WTC11 (cell line): Measurements from ENCODE around the gene ANKRD52. TPM values are rescaled to one million over a fixed set of nuclear protein-coding genes. Genes with fewer than 3 reads are reported as not detected.

Source experiments
- ATAC-seq: fragments of 200-7000 bp; cut with Tn5 transposase; 2 replicates; pipeline ENCODE4 v1.10.0; 2021; ENCODE audit warnings: mild to moderate bottlenecking, moderate library complexity
- CTCF ChIA-PET: fragments of 300-600 bp; sonication (Branson Sonifier 250); formaldehyde crosslinking; loops from one replicate; lab custom pipeline; 2021; ENCODE audit warnings: antibody characterized with exemption; lab: Charles Lee
- POLR2A ChIA-PET: fragments of 350-600 bp; sonication (Branson Sonifier 250); formaldehyde crosslinking; loops from one replicate; lab custom pipeline; 2021; ENCODE audit warnings: antibody characterized with exemption; lab: Charles Lee
- DNase-seq: peaks from one replicate; pipeline ENCODE4 v3.0.0; 2021; ENCODE audit warnings: low spot score
- H3K27ac Mint-ChIP-seq: 2 replicates; pipeline ENCODE4 v1.8.0; 2021; ENCODE audit warnings: mixed read lengths
- H3K27me3 Mint-ChIP-seq: 2 replicates; pipeline ENCODE4 v1.8.0; 2021; ENCODE audit warnings: low read depth, mild to moderate bottlenecking, moderate library complexity, mixed read lengths
- H3K36me3 Mint-ChIP-seq: 2 replicates; pipeline ENCODE4 v1.8.0; 2021; ENCODE audit warnings: mixed read lengths
- H3K4me1 Mint-ChIP-seq: 2 replicates; pipeline ENCODE4 v1.8.0; 2022; ENCODE audit warnings: mixed read lengths
- H3K4me3 Mint-ChIP-seq: 2 replicates; pipeline ENCODE4 v1.8.0; 2021; ENCODE audit warnings: mild to moderate bottlenecking, moderate library complexity, mixed read lengths
- H3K9me3 Mint-ChIP-seq: 2 replicates; pipeline ENCODE4 v1.8.0; 2021; ENCODE audit warnings: mixed read lengths
- AR ChIP-seq: fragments of 250-450 bp; sonication (Bioruptor Pico); IDR thresholded peaks from 2 replicates; pipeline ENCODE4 v1.9.0; 2021; ENCODE audit warnings: mild to moderate bottlenecking
- ATF6 ChIP-seq: sonication (generic); formaldehyde crosslinking; IDR thresholded peaks from 2 replicates; pipeline ENCODE4 v1.8.1; 2023; ENCODE audit warnings: mild to moderate bottlenecking, missing genetic modification reagents
- CBFB ChIP-seq: sonication (generic); formaldehyde crosslinking; IDR thresholded peaks from 2 replicates; pipeline ENCODE4 v1.8.1; 2022; ENCODE audit warnings: mild to moderate bottlenecking, low read depth, missing genetic modification reagents
- CTCF ChIP-seq: fragments of 200-600 bp; IDR thresholded peaks from 2 replicates; pipeline ENCODE4 v1.8.0; 2022; ENCODE audit warnings: antibody characterized with exemption
- FOXP4 ChIP-seq: sonication (generic); formaldehyde crosslinking; IDR thresholded peaks from 2 replicates; pipeline ENCODE4 v1.8.0; 2022; ENCODE audit warnings: mild to moderate bottlenecking, missing genetic modification reagents
- GRHL2 ChIP-seq: fragments of 250-450 bp; sonication (Bioruptor Pico); IDR thresholded peaks from 2 replicates; pipeline ENCODE4 v1.8.0; 2022; ENCODE audit warnings: mild to moderate bottlenecking, moderate library complexity; ENCODE audit not compliant: insufficient replicate concordance, severe bottlenecking
- GTF2I ChIP-seq: fragments of 250-450 bp; sonication (Bioruptor Pico); conservative IDR thresholded peaks from 2 replicates; pipeline ENCODE4 v1.4.0; 2021; ENCODE audit warnings: mild to moderate bottlenecking
- MAX ChIP-seq: sonication (generic); formaldehyde crosslinking; IDR thresholded peaks from 2 replicates; pipeline ENCODE4 v1.8.0; 2022; ENCODE audit warnings: mild to moderate bottlenecking, missing genetic modification reagents
- MYBL2 ChIP-seq: sonication (generic); formaldehyde crosslinking; IDR thresholded peaks from 2 replicates; pipeline ENCODE4 v1.8.1; 2023; ENCODE audit warnings: mild to moderate bottlenecking, moderate library complexity, missing genetic modification reagents
- NFYB ChIP-seq: sonication (generic); formaldehyde crosslinking; conservative IDR thresholded peaks from 2 replicates; pipeline ENCODE4 v1.8.0; 2022; ENCODE audit warnings: low read depth, missing genetic modification reagents
- OVOL2 ChIP-seq: fragments of 250-450 bp; sonication (Bioruptor Pico); IDR thresholded peaks from 2 replicates; pipeline ENCODE4 v1.9.0; 2021; ENCODE audit warnings: mild to moderate bottlenecking, borderline replicate concordance
- PRDM15 ChIP-seq: sonication (generic); formaldehyde crosslinking; IDR thresholded peaks from 2 replicates; pipeline ENCODE4 v1.8.0; 2022; ENCODE audit warnings: missing genetic modification reagents
- PREB ChIP-seq: sonication (generic); formaldehyde crosslinking; IDR thresholded peaks from 2 replicates; pipeline ENCODE4 v1.8.1; 2022; ENCODE audit warnings: mild to moderate bottlenecking, missing genetic modification reagents, moderate library complexity, borderline replicate concordance
- PRRX2 ChIP-seq: fragments of 250-450 bp; sonication (Bioruptor Pico); IDR thresholded peaks from 2 replicates; pipeline ENCODE4 v1.8.0; 2021; ENCODE audit warnings: mild to moderate bottlenecking
- ZNF425 ChIP-seq: fragments of 250-450 bp; sonication (Bioruptor Pico); conservative IDR thresholded peaks from 2 replicates; pipeline ENCODE4 v1.9.0; 2021; ENCODE audit warnings: mild to moderate bottlenecking
- total RNA-seq: library from RNA; stranded (reverse); gene quantifications from 3 replicates; pipeline ENCODE4 v1.2.3, GENCODE V29; 2021

Gene ANKRD52
- total RNA-seq, 1 experiment from 2014 or later = 41.2 TPM

- DNase-seq (no peak), ATAC-seq (no peak)
- CTCF ChIA-PET = interaction anchor here (0.9 to 1.5 kb wide), 5 partner anchors 13 to 83 kb away, joined by 4 to 11 read pairs (median 6); partner anchors contain the start of genes ANKRD52, COQ10A, RNF41 and SMARCC2
- H3K27ac Mint-ChIP-seq = no peak overlapping the region
- no peak overlapping the region for H3K4me3 Mint-ChIP-seq
- peaks cover 15% of the 10 kb centered on the region for H3K4me1 Mint-ChIP-seq
- H3K36me3 Mint-ChIP-seq = peaks cover 25% of the 10 kb centered on the region
- no peak for TF ChIP-seq CBFB (CRISPR knock-in tag)
- no peak for TF ChIP-seq MYBL2 (CRISPR knock-in tag)
- no peak for TF ChIP-seq NFYB (CRISPR knock-in tag)
- no peak for TF ChIP-seq GTF2I (CRISPR knock-in tag)
- no peak for TF ChIP-seq FOXP4 (CRISPR knock-in tag)
- TF ChIP-seq PRDM15 (CRISPR knock-in tag) = no peak
- TF ChIP-seq MAX (CRISPR knock-in tag) = no peak
- no peak for TF ChIP-seq OVOL2 (CRISPR knock-in tag)
- TF ChIP-seq PREB = no peak
- TF ChIP-seq PRRX2 (CRISPR knock-in tag) = no peak
- TF ChIP-seq ZNF425 (CRISPR knock-in tag) = no peak
- no peak for TF ChIP-seq CTCF
- H3K9me3 Mint-ChIP-seq = no peaks in the 10 kb centered on the region
- POLR2A ChIA-PET = interaction anchor here (0.6 to 2.3 kb wide), 2 partner anchors 20 to 491 kb away, joined by 3 to 7 read pairs; partner anchors contain the start of gene RNF41
- H3K27me3 Mint-ChIP-seq = no peaks in the 10 kb centered on the region
Measured at GRCh38 chr12:56202366-56202765, 55.8 kb downstream of the ANKRD52 start.

- ATAC-seq (peak; percentile 58), DNase-seq (no peak)
- peaks cover 2% of the 10 kb centered on the region; the same call in 1 of the 2 replicates for H3K36me3 Mint-ChIP-seq
- H3K27me3 Mint-ChIP-seq = no peaks in the 10 kb centered on the region
- no peak for TF ChIP-seq ATF6
- no peak for TF ChIP-seq GRHL2
- no peak for TF ChIP-seq AR (CRISPR knock-in tag)
- ChIA-PET POLR2A (interaction anchor here (1.0 to 2.4 kb wide), 2 partner anchors 10 to 23 kb away, joined by 4 to 10 read pairs; partner anchors contain the start of genes RNF41 and SMARCC2), CTCF (interaction anchor here (0.8 to 5.5 kb wide), 7 partner anchors 8 to 68 kb away, joined by 3 to 37 read pairs (median 10); partner anchors contain the start of genes COQ10A, RNF41 and SMARCC2)
- peaks cover 20% of the 10 kb centered on the region for H3K4me1 Mint-ChIP-seq
- peak overlapping the region; percentile 64 for H3K27ac Mint-ChIP-seq
- no peak overlapping the region for H3K4me3 Mint-ChIP-seq
- no peaks in the 10 kb centered on the region for H3K9me3 Mint-ChIP-seq
Measured at GRCh38 chr12:56198836-56199235, 59.3 kb downstream of the ANKRD52 start.
